ENCODE data around the gene GABRG3. TPM values are rescaled to one million over a fixed set of nuclear protein-coding genes. Genes with fewer than 3 reads are reported as not detected.
A peak's percentile ranks its signal among the peaks of the same experiment; 100 is the strongest.

GABRG3 gene
- total and polyA plus RNA-seq, 2 of the 4 experiments (the other 2 are of a cell fraction), result not detected

DNA sequence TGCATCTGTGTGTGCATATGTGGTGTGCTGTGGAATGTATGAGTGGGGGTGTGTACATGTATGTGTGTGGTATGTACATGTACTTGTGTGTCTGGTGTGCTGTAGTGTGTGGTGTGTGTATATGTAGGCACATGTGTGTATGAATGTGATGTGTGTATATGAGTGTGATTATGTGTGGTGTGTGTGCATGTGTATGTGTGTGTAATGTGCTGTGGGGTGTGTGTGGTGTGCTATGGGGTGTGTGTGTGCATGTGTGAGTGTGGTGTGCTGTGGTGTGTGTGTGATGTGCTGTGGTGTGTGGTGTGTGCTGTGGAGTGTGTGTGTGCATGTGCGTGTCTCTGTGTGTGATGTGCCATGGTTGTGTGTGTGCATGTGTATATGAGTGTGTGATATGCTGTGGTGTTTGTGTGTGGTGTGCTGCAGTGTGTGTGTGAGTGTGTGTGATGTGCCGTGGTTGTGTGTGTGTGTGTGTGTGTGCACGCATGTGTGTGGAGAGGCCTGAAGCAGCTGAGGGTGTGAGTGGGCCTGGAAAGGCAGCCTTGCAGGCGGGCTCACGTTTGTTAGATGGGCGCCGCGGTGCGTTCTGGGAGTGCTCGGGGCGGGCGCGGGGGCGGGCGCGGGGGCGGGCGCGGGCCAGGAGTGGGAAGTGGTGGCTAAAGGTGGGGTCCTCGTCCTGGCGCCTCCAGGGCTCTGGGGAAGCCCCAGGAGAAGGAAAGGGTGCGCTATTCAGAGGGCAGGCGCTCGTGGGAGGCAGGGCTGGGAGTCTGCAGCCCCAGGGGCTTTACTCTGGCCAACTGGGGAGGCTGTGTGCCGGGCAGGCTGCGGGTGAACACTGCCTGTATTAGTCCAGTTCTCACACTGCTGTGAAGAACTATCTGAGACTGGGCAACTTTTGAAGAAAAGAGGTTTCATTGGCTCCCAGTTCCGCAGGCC lies 116.9 kb downstream of the GABRG3 start:
- H2AFZ ChIP-seq (replicated peaks; ENCODE audit: low read length, poor library complexity), result no peak overlapping the region
- H3K4me3 ChIP-seq (ENCODE audit: insufficient read depth, low read depth, low read length), result no peak overlapping the region
- H4K20me1 ChIP-seq (ENCODE audit: insufficient read depth, low read length), result no peaks in the 10 kb centered on the region
- H2AK5ac ChIP-seq (ENCODE audit: low read depth, low read length), result no peak overlapping the region
- CTCF ChIA-PET, result no interaction called here
- DNase-seq (no peak), ATAC-seq (ENCODE audit: low read depth) (no peak)
- no peaks in the 10 kb centered on the region for H3K4me1 ChIP-seq (ENCODE audit: control insufficient read depth, insufficient read depth, low read length)
- H3K79me1 ChIP-seq (ENCODE audit: low read depth in 1 of 2, low read length in 2 of 2), result no peaks in the 10 kb centered on the region
- no peak overlapping the region for H3K14ac ChIP-seq (replicated peaks; ENCODE audit: low read depth, low read length)
- intact Hi-C loops (cut with micrococcal nuclease) (no loop called here), in situ Hi-C loops (cut with MboI; ENCODE audit: low sequenced_read_pairs) (no loop called here), dilution Hi-C loops (cut with HindIII; ENCODE audit: low sequenced_read_pairs, unreplicated experiment) (no loop called here)
- no peak overlapping the region for H2BK15ac ChIP-seq (ENCODE audit: low read depth, low read length)
- H3K18ac ChIP-seq (ENCODE audit: low read depth, low read length), result no peak overlapping the region
- no peak overlapping the region for H2BK120ac ChIP-seq (ENCODE audit: low read depth, low read length)
- no peak overlapping the region for H4K91ac ChIP-seq (ENCODE audit: insufficient read depth, low read depth, low read length)
- no peak overlapping the region for H3K23ac ChIP-seq (ENCODE audit: low read depth, low read length)
- BruUV-seq (replicated peaks), result no TSS peak
- no peak overlapping the region for H4K8ac ChIP-seq (ENCODE audit: low read depth in 2 of 2, low read length in 2 of 2)
- 90% methylated on average over 2 of the region's 27 CpGs; no CpG with 5 or more reads in 1 of the 2 experiments for WGBS, 2 experiments (ENCODE audit: extremely low coverage in 2 of 2, insufficient read length in 1 of 2)
- H3K36me3 ChIP-seq (ENCODE audit: control insufficient read depth, insufficient read depth, low read length), result no peaks in the 10 kb centered on the region
- H3K9me1 ChIP-seq (ENCODE audit: insufficient read depth, low read length), result no peaks in the 10 kb centered on the region
- H3K9ac ChIP-seq (ENCODE audit: low read depth, low read length), result no peak overlapping the region
- POLR2A ChIA-PET (ENCODE audit: unreplicated experiment), result no interaction called here
- H3K27me3 ChIP-seq (ENCODE audit: control insufficient read depth, insufficient read depth, low read length), result no peaks in the 10 kb centered on the region
- H2BK5ac ChIP-seq (ENCODE audit: low read depth, low read length, poor library complexity, severe bottlenecking), result peak overlapping the region; percentile 61
- H4K5ac ChIP-seq (ENCODE audit: low read depth, low read length), result no peak overlapping the region
- no peak overlapping the region for H2AK9ac ChIP-seq (replicated peaks; ENCODE audit: low read depth, low read length, poor library complexity)
- H3K56ac ChIP-seq (ENCODE audit: extremely low read depth, insufficient read depth, low read length), result no peak overlapping the region
- H3K9me3 ChIP-seq (ENCODE audit: control insufficient read depth, insufficient read depth, low read length), result peaks cover 26% of the 10 kb centered on the region
- no peak overlapping the region for H2BK20ac ChIP-seq (ENCODE audit: low read depth, low read length)
- no peak overlapping the region for H3K4me2 ChIP-seq (ENCODE audit: low read depth, low read length)
- H3K4ac ChIP-seq (ENCODE audit: low read depth, low read length), result no peak overlapping the region
- no peak overlapping the region for H3K27ac ChIP-seq (ENCODE audit: insufficient read depth, low read length)
- TF ChIP-seq CHD1 (IDR thresholded peaks at IDR 0.05; ENCODE audit: low read depth, low read length) (no peak), MAZ (IDR thresholded peaks at IDR 0.05; ENCODE audit: borderline replicate concordance, low read depth, low read length) (no peak), ELK1 (IDR thresholded peaks at IDR 0.05; ENCODE audit: borderline replicate concordance, low read depth, low read length) (no peak), MXI1 (IDR thresholded peaks at IDR 0.05; ENCODE audit: borderline replicate concordance, low read depth, low read length) (no peak), RCOR1 (IDR thresholded peaks at IDR 0.05; ENCODE audit: insufficient replicate concordance, low read length) (no peak), RAD21 (IDR thresholded peaks at IDR 0.05; ENCODE audit: low read length) (no peak), RFX5 (IDR thresholded peaks at IDR 0.05; ENCODE audit: low read depth, low read length) (no peak), CTCF (conservative IDR thresholded peaks at IDR 0.05; ENCODE audit: low read depth, low read length) (no peak), MAFK (IDR thresholded peaks at IDR 0.05; ENCODE audit: low read depth, low read length) (no peak), BHLHE40 (IDR thresholded peaks at IDR 0.05; ENCODE audit: low read depth, low read length) (no peak), SMC3 (IDR thresholded peaks at IDR 0.05; ENCODE audit: low read depth, low read length) (no peak), CEBPB (IDR thresholded peaks at IDR 0.05; ENCODE audit: low read depth, low read length) (no peak), POLR2A (IDR thresholded peaks at IDR 0.05; ENCODE audit: low read depth, low read length) (no peak), FOS (IDR thresholded peaks at IDR 0.05; ENCODE audit: low read depth, low read length) (no peak)
- TF ChIP-seq, protein P1, sequence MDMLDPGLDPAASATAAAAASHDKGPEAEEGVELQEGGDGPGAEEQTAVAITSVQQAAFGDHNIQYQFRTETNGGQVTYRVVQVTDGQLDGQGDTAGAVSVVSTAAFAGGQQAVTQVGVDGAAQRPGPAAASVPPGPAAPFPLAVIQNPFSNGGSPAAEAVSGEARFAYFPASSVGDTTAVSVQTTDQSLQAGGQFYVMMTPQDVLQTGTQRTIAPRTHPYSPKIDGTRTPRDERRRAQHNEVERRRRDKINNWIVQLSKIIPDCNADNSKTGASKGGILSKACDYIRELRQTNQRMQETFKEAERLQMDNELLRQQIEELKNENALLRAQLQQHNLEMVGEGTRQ (IDR thresholded peaks at IDR 0.05; ENCODE audit: low read depth, low read length), result no peak

Measured in IMR-90 (cell line).